ENCODE measurements around the gene SIRPB2. TPM values are rescaled to one million over a fixed set of nuclear protein-coding genes. Genes with fewer than 3 reads are reported as not detected.

Gene SIRPB2
- total and polyA plus RNA-seq, 12 donors, result 0.23 to 7.3 (median 1.2) TPM

GRCh38 chr20:1490643-1491195 is 501 bp downstream of the SIRPB2 start:
- Histone ChIP-seq H3K4me1 (peaks cover 0 to 63% (median 6%) of the 10 kb centered on the region in 9 donors), H3K9me3 (peaks cover 0 to 3% (median 0%) of the 10 kb centered on the region in 11 donors), H3K4me3 (peak overlapping the region in 8 of 10 donors; percentile 8 to 55 (median 20)), H3K27me3 (peaks cover 0 to 2% (median 0%) of the 10 kb centered on the region in 7 donors), H3K36me3 (no peaks in the 10 kb centered on the region), H3K27ac (peak overlapping the region in 8 of 10 donors; percentile 22 to 92 (median 62))
- WGBS, 2 donors, result 74 to 78% methylated on average over 9 of the region's 9 CpGs
- intact Hi-C loops (cut with DNase I), result no loop called here
- no peak for TF ChIP-seq CTCF (IDR thresholded peaks at IDR 0.05)
- DNase-seq (no peak), ATAC-seq (peak in 4 of 8 donors; percentile 13 to 30 (median 20))

GRCh38 chr20:1489764-1490436 is 1.3 kb downstream of the SIRPB2 start:
- TF ChIP-seq CTCF (IDR thresholded peaks at IDR 0.05), result no peak
- Histone ChIP-seq H3K4me1 (peaks cover 0 to 66% (median 6%) of the 10 kb centered on the region in 9 donors), H3K36me3 (no peaks in the 10 kb centered on the region), H3K27ac (peak overlapping the region in 5 of 10 donors; percentile 39 to 92 (median 65)), H3K9me3 (peaks cover 0 to 3% (median 0%) of the 10 kb centered on the region in 11 donors), H3K27me3 (peaks cover 0 to 2% (median 0%) of the 10 kb centered on the region in 7 donors), H3K4me3 (peak overlapping the region in 6 of 10 donors; percentile 8 to 55 (median 22))
- WGBS, 2 donors, result 74 to 83% methylated on average over 6 of the region's 6 CpGs
- intact Hi-C loops (cut with DNase I), result no loop called here
- ATAC-seq (peak in 5 of 8 donors; percentile 22 to 76 (median 58)), DNase-seq (no peak)

DNA sequence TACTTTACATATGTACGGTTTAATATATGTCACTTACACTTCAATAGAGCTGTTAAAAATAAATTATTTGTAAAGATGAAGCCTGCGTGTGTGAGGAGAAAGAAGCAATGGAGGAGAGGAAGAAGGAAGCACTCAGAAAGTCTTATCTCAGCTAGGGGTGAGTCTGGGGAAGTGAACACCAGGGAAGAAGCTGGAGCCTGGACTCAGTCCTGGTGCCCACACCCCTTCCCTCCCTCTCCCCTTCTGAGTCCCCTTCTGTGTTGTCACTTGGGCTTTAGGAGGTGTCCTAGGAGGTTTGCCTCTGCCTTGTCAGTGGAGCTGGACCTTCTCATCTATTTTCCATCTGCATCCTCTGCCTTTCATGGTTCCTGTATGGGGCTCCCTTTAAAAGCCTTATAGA is 1.9 kb downstream of the SIRPB2 start:
- no peak for DNase-seq
- Histone ChIP-seq H3K36me3 (no peaks in the 10 kb centered on the region), H3K4me3 (peak overlapping the region in 3 of 10 donors; percentile 11 to 55 (median 17)), H3K9me3 (peaks cover 0 to 3% (median 0%) of the 10 kb centered on the region in 11 donors), H3K4me1 (peaks cover 0 to 66% (median 6%) of the 10 kb centered on the region in 9 donors), H3K27me3 (peaks cover 0 to 2% (median 0%) of the 10 kb centered on the region in 7 donors), H3K27ac (peak overlapping the region in 3 of 10 donors; percentile 30 to 92 (median 59))
- WGBS, 2 donors, result 73 to 79% methylated on average over 2 of the region's 2 CpGs
- intact Hi-C loops (cut with DNase I), result no loop called here
- ATAC-seq, result peak in 2 of 8 donors; percentile 34 to 41
- no peak for TF ChIP-seq CTCF (IDR thresholded peaks at IDR 0.05)

DNA sequence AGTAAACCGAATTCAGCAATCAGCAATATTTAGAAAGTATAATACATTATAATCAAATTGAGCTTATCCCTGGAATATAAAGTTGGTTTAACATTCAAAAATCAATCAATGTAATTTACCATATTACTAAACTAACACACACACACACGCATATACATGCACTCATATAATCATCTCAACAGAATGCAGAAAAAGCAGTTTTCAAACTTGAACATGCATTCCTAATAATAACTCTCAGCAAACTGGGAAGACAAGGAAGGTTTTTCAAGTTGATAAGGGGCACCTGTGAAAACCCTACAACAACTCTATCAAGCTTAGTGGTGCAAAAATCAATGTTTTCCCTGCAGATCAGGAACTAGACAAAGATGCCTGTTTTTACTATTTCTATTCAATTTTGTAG is 4.7 kb downstream of the SIRPB2 start:
- DNase-seq (no peak), ATAC-seq (no peak)
- Histone ChIP-seq H3K4me1 (peaks cover 0 to 48% (median 0%) of the 10 kb centered on the region in 9 donors), H3K9me3 (no peaks in the 10 kb centered on the region), H3K4me3 (no peak overlapping the region), H3K27ac (no peak overlapping the region), H3K36me3 (no peaks in the 10 kb centered on the region), H3K27me3 (peaks cover 0 to 6% (median 2%) of the 10 kb centered on the region in 7 donors)
- TF ChIP-seq CTCF (IDR thresholded peaks at IDR 0.05), result no peak
- intact Hi-C loops (cut with DNase I), result no loop called here
- 83 to 86% methylated on average over 2 of the region's 2 CpGs for WGBS, 2 donors

Data from heart right ventricle (tissue), 16 donors.